ENCODE results near the gene MTFMT. TPM values are rescaled to one million over a fixed set of nuclear protein-coding genes. Genes with fewer than 3 reads are reported as not detected.

MTFMT gene
- total and polyA plus RNA-seq, 2 of the 13 experiments (the other 11 are each of a cell fraction or from before 2014, with no cell fraction given): 9.9 to 23.2 TPM

DNA sequence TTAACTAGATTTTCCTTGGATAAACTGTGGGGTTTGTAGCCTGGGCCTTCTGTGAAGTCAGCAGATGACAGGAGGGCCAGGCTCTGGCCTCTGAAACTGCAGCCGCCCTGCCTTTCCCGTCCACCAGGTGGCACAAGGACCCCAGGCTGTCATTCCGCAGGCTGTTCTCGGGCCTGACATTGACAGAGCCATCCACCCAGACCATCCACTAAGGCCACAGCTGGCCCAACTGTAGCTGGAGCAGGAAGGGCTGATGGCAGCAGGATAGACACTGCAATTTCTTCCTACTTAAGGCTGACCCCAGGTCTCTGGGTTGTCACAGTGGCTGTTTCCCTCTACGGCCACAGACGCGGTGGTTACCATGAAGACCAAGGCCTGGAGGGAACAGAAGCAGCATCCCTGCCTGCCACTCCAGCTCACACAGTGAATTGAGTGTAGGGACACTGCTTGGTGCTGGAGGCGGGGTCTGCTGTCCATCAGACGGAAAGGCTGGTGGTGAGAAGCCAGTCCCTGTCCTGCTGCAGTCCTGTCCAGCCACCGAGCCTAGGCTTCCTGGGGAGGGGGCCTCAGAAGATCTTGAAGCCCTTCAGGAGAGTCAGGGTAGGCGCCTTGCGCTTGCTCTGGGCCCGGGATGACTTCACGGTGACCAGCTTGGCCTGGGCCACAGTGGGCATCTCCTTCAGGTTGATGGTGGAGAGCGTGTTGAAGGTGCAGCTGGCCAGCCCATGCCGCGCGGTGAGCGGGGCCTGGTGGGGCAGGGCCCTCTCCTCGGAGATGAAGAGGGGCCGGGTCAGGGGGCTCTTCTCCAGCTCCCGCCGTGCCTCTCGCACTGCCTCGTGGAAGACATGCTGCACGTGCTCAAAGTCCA, 25.1 kb upstream of the MTFMT start (continued):
- TF ChIP-seq TBL1XR1 (IDR thresholded peaks at IDR 0.05; ENCODE audit: borderline replicate concordance, low read length, partially characterized antibody) (no peak), MYNN (CRISPR knock-in tag; IDR thresholded peaks at IDR 0.05; ENCODE audit: low read depth) (no peak), SIX4 (CRISPR knock-in tag; IDR thresholded peaks at IDR 0.05) (peak; percentile 50; the same call in 1 of the 2 replicates), ZNF432 (CRISPR knock-in tag; IDR thresholded peaks at IDR 0.05; ENCODE audit: borderline replicate concordance) (no peak), SETDB1 (CRISPR knock-in tag; IDR thresholded peaks at IDR 0.05; ENCODE audit: borderline replicate concordance) (no peak), ZNF878 (CRISPR knock-in tag; IDR thresholded peaks at IDR 0.05) (no peak), ELF4 (CRISPR knock-in tag; IDR thresholded peaks at IDR 0.05; ENCODE audit: borderline replicate concordance) (no peak), ZNF124 (CRISPR knock-in tag; IDR thresholded peaks at IDR 0.05) (0 out of 2 replicates have a peak, but pooled peaks have one; percentile 71), KLF6 (CRISPR knock-in tag; IDR thresholded peaks at IDR 0.05) (peak; percentile 56; the same call in 1 of the 2 replicates), HNRNPH1 (optimal IDR thresholded peaks at IDR 0.05; ENCODE audit: low read depth, low read length) (no peak)
- TF ChIP-seq, protein P1, sequence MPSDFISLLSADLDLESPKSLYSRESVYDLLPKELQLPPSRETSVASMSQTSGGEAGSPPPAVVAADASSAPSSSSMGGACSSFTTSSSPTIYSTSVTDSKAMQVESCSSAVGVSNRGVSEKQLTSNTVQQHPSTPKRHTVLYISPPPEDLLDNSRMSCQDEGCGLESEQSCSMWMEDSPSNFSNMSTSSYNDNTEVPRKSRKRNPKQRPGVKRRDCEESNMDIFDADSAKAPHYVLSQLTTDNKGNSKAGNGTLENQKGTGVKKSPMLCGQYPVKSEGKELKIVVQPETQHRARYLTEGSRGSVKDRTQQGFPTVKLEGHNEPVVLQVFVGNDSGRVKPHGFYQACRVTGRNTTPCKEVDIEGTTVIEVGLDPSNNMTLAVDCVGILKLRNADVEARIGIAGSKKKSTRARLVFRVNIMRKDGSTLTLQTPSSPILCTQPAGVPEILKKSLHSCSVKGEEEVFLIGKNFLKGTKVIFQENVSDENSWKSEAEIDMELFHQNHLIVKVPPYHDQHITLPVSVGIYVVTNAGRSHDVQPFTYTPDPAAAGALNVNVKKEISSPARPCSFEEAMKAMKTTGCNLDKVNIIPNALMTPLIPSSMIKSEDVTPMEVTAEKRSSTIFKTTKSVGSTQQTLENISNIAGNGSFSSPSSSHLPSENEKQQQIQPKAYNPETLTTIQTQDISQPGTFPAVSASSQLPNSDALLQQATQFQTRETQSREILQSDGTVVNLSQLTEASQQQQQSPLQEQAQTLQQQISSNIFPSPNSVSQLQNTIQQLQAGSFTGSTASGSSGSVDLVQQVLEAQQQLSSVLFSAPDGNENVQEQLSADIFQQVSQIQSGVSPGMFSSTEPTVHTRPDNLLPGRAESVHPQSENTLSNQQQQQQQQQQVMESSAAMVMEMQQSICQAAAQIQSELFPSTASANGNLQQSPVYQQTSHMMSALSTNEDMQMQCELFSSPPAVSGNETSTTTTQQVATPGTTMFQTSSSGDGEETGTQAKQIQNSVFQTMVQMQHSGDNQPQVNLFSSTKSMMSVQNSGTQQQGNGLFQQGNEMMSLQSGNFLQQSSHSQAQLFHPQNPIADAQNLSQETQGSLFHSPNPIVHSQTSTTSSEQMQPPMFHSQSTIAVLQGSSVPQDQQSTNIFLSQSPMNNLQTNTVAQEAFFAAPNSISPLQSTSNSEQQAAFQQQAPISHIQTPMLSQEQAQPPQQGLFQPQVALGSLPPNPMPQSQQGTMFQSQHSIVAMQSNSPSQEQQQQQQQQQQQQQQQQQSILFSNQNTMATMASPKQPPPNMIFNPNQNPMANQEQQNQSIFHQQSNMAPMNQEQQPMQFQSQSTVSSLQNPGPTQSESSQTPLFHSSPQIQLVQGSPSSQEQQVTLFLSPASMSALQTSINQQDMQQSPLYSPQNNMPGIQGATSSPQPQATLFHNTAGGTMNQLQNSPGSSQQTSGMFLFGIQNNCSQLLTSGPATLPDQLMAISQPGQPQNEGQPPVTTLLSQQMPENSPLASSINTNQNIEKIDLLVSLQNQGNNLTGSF (CRISPR knock-in tag; IDR thresholded peaks at IDR 0.05): no peak
- TF ChIP-seq, protein P2, sequence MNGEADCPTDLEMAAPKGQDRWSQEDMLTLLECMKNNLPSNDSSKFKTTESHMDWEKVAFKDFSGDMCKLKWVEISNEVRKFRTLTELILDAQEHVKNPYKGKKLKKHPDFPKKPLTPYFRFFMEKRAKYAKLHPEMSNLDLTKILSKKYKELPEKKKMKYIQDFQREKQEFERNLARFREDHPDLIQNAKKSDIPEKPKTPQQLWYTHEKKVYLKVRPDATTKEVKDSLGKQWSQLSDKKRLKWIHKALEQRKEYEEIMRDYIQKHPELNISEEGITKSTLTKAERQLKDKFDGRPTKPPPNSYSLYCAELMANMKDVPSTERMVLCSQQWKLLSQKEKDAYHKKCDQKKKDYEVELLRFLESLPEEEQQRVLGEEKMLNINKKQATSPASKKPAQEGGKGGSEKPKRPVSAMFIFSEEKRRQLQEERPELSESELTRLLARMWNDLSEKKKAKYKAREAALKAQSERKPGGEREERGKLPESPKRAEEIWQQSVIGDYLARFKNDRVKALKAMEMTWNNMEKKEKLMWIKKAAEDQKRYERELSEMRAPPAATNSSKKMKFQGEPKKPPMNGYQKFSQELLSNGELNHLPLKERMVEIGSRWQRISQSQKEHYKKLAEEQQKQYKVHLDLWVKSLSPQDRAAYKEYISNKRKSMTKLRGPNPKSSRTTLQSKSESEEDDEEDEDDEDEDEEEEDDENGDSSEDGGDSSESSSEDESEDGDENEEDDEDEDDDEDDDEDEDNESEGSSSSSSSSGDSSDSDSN (CRISPR knock-in tag; IDR thresholded peaks at IDR 0.05): no peak
- TF ChIP-seq, protein P3, sequence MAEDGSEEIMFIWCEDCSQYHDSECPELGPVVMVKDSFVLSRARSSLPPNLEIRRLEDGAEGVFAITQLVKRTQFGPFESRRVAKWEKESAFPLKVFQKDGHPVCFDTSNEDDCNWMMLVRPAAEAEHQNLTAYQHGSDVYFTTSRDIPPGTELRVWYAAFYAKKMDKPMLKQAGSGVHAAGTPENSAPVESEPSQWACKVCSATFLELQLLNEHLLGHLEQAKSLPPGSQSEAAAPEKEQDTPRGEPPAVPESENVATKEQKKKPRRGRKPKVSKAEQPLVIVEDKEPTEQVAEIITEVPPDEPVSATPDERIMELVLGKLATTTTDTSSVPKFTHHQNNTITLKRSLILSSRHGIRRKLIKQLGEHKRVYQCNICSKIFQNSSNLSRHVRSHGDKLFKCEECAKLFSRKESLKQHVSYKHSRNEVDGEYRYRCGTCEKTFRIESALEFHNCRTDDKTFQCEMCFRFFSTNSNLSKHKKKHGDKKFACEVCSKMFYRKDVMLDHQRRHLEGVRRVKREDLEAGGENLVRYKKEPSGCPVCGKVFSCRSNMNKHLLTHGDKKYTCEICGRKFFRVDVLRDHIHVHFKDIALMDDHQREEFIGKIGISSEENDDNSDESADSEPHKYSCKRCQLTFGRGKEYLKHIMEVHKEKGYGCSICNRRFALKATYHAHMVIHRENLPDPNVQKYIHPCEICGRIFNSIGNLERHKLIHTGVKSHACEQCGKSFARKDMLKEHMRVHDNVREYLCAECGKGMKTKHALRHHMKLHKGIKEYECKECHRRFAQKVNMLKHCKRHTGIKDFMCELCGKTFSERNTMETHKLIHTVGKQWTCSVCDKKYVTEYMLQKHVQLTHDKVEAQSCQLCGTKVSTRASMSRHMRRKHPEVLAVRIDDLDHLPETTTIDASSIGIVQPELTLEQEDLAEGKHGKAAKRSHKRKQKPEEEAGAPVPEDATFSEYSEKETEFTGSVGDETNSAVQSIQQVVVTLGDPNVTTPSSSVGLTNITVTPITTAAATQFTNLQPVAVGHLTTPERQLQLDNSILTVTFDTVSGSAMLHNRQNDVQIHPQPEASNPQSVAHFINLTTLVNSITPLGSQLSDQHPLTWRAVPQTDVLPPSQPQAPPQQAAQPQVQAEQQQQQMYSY (CRISPR knock-in tag; IDR thresholded peaks at IDR 0.05): no peak
- TF ChIP-seq, protein P4, sequence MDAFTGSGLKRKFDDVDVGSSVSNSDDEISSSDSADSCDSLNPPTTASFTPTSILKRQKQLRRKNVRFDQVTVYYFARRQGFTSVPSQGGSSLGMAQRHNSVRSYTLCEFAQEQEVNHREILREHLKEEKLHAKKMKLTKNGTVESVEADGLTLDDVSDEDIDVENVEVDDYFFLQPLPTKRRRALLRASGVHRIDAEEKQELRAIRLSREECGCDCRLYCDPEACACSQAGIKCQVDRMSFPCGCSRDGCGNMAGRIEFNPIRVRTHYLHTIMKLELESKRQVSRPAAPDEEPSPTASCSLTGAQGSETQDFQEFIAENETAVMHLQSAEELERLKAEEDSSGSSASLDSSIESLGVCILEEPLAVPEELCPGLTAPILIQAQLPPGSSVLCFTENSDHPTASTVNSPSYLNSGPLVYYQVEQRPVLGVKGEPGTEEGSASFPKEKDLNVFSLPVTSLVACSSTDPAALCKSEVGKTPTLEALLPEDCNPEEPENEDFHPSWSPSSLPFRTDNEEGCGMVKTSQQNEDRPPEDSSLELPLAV (CRISPR knock-in tag; conservative IDR thresholded peaks at IDR 0.05; ENCODE audit: low read depth): no peak
